ENCODE data around the gene RXYLT1.

GRCh38 chr12:63848450-63848849 is 68.7 kb downstream of the RXYLT1 start:
- no peak for TF ChIP-seq REST (IDR thresholded peaks at IDR 0.05; ENCODE audit: insufficient read depth in 1 of 2, low read depth in 2 of 2, low read length in 2 of 2)
- no peak for TF ChIP-seq POLR2AphosphoS5 (IDR thresholded peaks at IDR 0.05; ENCODE audit: low read depth, low read length)
- no peak for TF ChIP-seq TAF1 (IDR thresholded peaks at IDR 0.05; ENCODE audit: borderline replicate concordance, insufficient read depth, low read length)

Data from PFSK-1 (cell line).